T-helper 1 cell treated with Interleukin-12 subunit alpha and Interleukin-12 subunit beta and Interleukin-4 antibody, amounts not matched to agents 30 μg/mL and 1 μg/mL, for 36 hours (primary cell): Measurements from ENCODE around the gene LRP1.

Experiments
- H3K27ac Mint-ChIP-seq: one replicate; pipeline ENCODE4 v1.8.0; 2021; ENCODE audit warnings: mild to moderate bottlenecking, mixed read lengths
- H3K27me3 Mint-ChIP-seq: one replicate; pipeline ENCODE4 v1.8.0; 2021; ENCODE audit warnings: low read depth, mixed read lengths
- H3K36me3 Mint-ChIP-seq: one replicate; pipeline ENCODE4 v1.8.0; 2021; ENCODE audit warnings: low read depth, mixed read lengths
- H3K4me1 Mint-ChIP-seq: one replicate; pipeline ENCODE4 v1.8.0; 2021; ENCODE audit warnings: low read depth, mixed read lengths
- H3K4me3 Mint-ChIP-seq: one replicate; pipeline ENCODE4 v1.8.0; 2021; ENCODE audit warnings: mild to moderate bottlenecking, moderate library complexity, mixed read lengths
- H3K9me3 Mint-ChIP-seq: one replicate; pipeline ENCODE4 v1.8.0; 2021; ENCODE audit warnings: mixed read lengths

The LRP1 gene

DNA sequence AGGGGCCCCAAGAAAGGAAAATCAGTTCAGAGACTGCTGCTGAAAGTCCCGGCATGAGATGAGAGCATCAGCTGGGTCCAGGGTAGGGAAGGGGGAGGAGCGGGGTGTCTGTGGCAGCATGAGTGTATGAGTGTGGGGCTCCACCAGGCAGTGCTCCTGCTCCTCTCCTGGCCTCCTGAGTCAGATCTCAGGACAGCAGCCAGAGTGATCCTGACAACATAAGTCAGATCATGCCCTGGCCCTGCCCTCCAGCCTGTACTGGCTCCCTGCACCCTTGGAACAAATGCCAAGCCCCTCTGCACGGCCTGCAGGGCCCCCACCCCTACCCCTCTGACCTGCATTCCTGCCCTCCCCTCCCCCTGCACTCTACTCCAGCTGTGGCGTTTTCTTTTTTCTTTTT, 43.4 kb downstream of the LRP1 start:
- Mint-ChIP-seq H3K36me3 (no peaks in the 10 kb centered on the region), H3K4me3 (no peak overlapping the region), H3K27me3 (peaks cover 9% of the 10 kb centered on the region), H3K9me3 (no peaks in the 10 kb centered on the region), H3K27ac (no peak overlapping the region), H3K4me1 (peaks cover 2% of the 10 kb centered on the region)

DNA sequence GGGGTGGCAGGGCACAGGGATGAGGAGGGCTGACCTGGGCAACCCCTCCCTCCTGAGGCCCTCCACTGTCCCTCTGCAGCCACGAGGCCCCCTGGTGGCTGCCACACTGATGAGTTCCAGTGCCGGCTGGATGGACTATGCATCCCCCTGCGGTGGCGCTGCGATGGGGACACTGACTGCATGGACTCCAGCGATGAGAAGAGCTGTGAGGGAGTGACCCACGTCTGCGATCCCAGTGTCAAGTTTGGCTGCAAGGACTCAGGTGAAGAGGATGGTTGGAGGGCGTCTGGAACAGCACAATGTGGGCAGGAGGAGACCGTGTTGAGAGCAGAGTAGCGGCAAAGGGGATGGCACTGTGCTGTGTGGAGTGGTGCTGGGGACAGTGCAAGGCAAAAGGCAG, 44.8 kb downstream of the LRP1 start:
- H3K4me3 Mint-ChIP-seq: no peak overlapping the region
- peaks cover 9% of the 10 kb centered on the region for H3K27me3 Mint-ChIP-seq
- H3K9me3 Mint-ChIP-seq: no peaks in the 10 kb centered on the region
- H3K36me3 Mint-ChIP-seq: no peaks in the 10 kb centered on the region
- no peak overlapping the region for H3K27ac Mint-ChIP-seq
- peaks cover 2% of the 10 kb centered on the region for H3K4me1 Mint-ChIP-seq

DNA sequence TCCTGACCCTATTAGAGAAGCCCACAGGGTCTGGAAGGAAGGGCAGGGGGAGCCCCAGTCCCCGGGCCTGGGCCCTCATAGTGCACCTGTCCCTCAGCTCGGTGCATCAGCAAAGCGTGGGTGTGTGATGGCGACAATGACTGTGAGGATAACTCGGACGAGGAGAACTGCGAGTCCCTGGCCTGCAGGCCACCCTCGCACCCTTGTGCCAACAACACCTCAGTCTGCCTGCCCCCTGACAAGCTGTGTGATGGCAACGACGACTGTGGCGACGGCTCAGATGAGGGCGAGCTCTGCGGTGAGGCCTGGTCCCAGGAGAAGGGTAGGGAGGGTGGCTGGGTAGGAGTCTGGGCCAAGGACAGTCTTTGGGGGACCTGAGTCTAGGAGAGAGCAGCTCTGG, 45.4 kb downstream of the LRP1 start:
- no peaks in the 10 kb centered on the region for H3K36me3 Mint-ChIP-seq
- no peak overlapping the region for H3K4me3 Mint-ChIP-seq
- peaks cover 9% of the 10 kb centered on the region for H3K27me3 Mint-ChIP-seq
- H3K4me1 Mint-ChIP-seq: peaks cover 2% of the 10 kb centered on the region
- H3K27ac Mint-ChIP-seq: no peak overlapping the region
- no peaks in the 10 kb centered on the region for H3K9me3 Mint-ChIP-seq

DNA sequence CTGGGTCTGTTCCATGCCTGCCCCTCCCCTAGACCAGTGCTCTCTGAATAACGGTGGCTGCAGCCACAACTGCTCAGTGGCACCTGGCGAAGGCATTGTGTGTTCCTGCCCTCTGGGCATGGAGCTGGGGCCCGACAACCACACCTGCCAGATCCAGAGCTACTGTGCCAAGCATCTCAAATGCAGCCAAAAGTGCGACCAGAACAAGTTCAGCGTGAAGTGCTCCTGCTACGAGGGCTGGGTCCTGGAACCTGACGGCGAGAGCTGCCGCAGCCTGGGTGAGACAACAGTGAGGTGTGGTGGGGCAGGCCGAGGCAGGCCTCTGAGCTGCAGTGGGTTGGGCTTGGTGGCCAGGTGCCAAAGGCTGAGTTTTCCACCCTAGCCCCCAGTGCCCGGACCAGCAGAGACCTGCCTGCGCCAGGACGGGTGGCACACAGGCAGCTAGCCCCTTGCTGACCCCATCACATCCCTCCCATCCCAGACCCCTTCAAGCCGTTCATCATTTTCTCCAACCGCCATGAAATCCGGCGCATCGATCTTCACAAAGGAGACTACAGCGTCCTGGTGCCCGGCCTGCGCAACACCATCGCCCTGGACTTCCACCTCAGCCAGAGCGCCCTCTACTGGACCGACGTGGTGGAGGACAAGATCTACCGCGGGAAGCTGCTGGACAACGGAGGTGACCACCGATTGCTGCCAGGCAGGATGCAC, 47.3 kb downstream of the LRP1 start:
- H3K27ac Mint-ChIP-seq: no peak overlapping the region
- H3K9me3 Mint-ChIP-seq: no peaks in the 10 kb centered on the region
- H3K4me3 Mint-ChIP-seq: no peak overlapping the region
- peaks cover 2% of the 10 kb centered on the region for H3K4me1 Mint-ChIP-seq
- no peaks in the 10 kb centered on the region for H3K36me3 Mint-ChIP-seq
- H3K27me3 Mint-ChIP-seq: peaks cover 9% of the 10 kb centered on the region

DNA sequence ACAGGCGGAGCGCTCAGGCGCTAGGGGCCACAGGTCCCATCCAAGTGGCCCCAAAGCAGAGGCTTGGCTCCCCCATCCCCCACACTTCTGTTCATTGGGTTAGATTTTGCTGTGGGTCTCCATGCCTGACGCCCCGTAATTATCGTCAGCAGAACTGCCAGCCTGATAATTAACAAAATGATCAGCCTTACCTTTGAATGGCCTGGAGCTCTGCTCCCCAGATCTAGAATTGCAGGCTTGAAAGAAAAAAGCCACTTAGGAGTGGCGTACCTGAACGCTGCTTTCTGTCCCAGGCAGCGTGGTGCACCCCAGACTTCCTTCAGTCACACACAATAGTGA, 47.8 kb downstream of the LRP1 start:
- Mint-ChIP-seq H3K27me3 (peaks cover 8% of the 10 kb centered on the region), H3K9me3 (no peaks in the 10 kb centered on the region), H3K4me1 (peaks cover 2% of the 10 kb centered on the region), H3K4me3 (no peak overlapping the region), H3K27ac (no peak overlapping the region), H3K36me3 (no peaks in the 10 kb centered on the region)

DNA sequence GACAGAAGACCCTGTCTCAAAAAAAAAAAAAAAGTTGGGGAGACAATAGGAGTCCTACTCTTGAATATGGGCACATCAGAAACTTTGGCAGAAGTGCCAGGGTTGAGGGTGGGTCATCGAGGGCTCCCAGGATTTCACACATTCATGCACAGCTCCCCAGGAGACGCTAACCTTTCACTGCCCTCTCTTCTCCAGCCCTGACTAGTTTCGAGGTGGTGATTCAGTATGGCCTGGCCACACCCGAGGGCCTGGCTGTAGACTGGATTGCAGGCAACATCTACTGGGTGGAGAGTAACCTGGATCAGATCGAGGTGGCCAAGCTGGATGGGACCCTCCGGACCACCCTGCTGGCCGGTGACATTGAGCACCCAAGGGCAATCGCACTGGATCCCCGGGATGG, 48.6 kb downstream of the LRP1 start:
- Mint-ChIP-seq H3K27ac (no peak overlapping the region), H3K36me3 (no peaks in the 10 kb centered on the region), H3K4me1 (peaks cover 2% of the 10 kb centered on the region), H3K9me3 (no peaks in the 10 kb centered on the region), H3K27me3 (peaks cover 5% of the 10 kb centered on the region), H3K4me3 (no peak overlapping the region)

DNA sequence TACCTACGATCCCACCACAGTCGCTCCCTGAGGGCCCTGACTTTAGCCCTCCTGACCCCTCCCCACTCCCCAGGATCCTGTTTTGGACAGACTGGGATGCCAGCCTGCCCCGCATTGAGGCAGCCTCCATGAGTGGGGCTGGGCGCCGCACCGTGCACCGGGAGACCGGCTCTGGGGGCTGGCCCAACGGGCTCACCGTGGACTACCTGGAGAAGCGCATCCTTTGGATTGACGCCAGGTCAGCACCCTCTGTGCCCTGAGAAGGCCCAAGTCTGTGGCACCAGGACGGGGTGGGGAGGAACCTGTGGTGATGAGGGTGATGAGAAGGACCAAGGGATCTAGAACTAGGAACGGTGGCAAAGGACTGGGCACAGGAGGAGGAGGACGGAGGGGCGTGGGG, 49.1 kb downstream of the LRP1 start:
- Mint-ChIP-seq H3K27ac (no peak overlapping the region), H3K4me3 (no peak overlapping the region), H3K27me3 (peaks cover 5% of the 10 kb centered on the region), H3K4me1 (peaks cover 2% of the 10 kb centered on the region), H3K9me3 (no peaks in the 10 kb centered on the region), H3K36me3 (no peaks in the 10 kb centered on the region)

DNA sequence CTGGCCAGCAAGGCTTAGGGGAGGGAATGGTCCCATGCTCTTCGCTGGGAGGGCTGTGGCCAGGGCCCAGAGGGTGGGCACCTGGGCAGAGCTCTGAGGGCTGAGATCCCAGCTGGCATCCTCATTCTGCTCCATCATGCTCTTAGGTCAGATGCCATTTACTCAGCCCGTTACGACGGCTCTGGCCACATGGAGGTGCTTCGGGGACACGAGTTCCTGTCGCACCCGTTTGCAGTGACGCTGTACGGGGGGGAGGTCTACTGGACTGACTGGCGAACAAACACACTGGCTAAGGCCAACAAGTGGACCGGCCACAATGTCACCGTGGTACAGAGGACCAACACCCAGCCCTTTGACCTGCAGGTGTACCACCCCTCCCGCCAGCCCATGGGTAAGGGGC, 49.9 kb downstream of the LRP1 start:
- Mint-ChIP-seq H3K9me3 (no peaks in the 10 kb centered on the region), H3K36me3 (no peaks in the 10 kb centered on the region), H3K4me1 (peaks cover 3% of the 10 kb centered on the region), H3K27ac (no peak overlapping the region), H3K27me3 (peaks cover under 1% of the 10 kb centered on the region), H3K4me3 (no peak overlapping the region)

DNA sequence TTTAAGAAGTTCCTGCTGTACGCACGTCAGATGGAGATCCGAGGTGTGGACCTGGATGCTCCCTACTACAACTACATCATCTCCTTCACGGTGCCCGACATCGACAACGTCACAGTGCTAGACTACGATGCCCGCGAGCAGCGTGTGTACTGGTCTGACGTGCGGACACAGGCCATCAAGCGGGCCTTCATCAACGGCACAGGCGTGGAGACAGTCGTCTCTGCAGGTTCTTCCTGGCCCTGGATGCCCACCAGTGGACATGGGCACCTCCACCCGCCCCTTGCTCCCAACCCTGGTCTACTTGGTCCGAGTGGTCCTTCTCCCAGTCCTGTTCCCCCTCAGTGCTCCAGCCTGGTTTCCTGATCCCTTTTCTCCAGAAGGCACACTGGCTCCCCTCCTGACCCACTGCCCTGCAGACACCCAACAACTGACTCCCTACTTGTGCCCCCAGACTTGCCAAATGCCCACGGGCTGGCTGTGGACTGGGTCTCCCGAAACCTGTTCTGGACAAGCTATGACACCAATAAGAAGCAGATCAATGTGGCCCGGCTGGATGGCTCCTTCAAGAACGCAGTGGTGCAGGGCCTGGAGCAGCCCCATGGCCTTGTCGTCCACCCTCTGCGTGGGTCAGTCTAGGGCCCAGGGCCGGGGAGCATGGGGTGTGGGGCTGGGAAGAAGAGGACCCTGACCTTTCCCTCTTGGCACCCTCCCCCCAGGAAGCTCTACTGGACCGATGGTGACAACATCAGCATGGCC, 51.2 kb downstream of the LRP1 start:
- Mint-ChIP-seq H3K9me3 (no peaks in the 10 kb centered on the region), H3K4me1 (peaks cover 3% of the 10 kb centered on the region)

DNA sequence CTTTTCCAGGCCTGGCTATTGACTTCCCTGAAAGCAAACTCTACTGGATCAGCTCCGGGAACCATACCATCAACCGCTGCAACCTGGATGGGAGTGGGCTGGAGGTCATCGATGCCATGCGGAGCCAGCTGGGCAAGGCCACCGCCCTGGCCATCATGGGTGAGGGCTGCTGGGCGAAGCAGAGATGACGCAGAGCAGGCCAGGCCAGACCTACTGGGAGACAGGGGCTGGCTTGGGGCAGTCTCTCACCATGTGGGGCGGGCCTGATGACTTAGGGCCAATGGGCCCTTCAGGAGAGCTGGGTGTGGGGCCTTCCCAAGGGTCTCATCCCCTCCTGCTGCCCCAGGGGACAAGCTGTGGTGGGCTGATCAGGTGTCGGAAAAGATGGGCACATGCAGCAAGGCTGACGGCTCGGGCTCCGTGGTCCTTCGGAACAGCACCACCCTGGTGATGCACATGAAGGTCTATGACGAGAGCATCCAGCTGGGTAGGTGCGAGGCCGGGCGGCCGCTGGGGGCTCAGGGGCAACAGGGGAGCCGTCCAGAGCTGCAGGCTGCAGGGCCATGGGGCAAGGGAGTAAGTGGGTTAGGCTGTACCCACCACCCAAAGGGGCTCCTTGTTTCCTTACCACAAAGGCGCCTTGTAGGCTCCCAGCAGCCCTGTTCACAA, 52.2 kb downstream of the LRP1 start:
- no peak overlapping the region for H3K27ac Mint-ChIP-seq
- peaks cover 3% of the 10 kb centered on the region for H3K4me1 Mint-ChIP-seq
- no peak overlapping the region for H3K4me3 Mint-ChIP-seq
- H3K27me3 Mint-ChIP-seq: no peaks in the 10 kb centered on the region
- H3K9me3 Mint-ChIP-seq: no peaks in the 10 kb centered on the region
- H3K36me3 Mint-ChIP-seq: no peaks in the 10 kb centered on the region

More for the DNA sequence above, 51.2 kb downstream of the LRP1 start:
- Mint-ChIP-seq H3K27me3 (no peaks in the 10 kb centered on the region), H3K4me3 (no peak overlapping the region), H3K36me3 (no peaks in the 10 kb centered on the region), H3K27ac (no peak overlapping the region)

DNA sequence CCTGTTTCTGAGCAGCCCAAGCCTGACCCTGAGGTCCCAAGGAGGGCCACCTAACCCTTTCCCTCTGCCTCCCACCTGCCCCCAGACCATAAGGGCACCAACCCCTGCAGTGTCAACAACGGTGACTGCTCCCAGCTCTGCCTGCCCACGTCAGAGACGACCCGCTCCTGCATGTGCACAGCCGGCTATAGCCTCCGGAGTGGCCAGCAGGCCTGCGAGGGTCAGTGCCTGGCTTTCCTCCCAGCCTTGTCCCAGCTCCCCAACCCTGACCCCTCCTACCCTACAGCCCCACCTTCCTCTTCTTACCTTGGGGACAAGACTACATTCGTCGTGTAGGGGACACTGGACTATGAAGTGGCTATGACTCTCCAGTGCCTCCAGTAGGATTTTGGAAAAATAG, 52.8 kb downstream of the LRP1 start:
- Mint-ChIP-seq H3K36me3 (no peaks in the 10 kb centered on the region), H3K27me3 (no peaks in the 10 kb centered on the region), H3K27ac (no peak overlapping the region), H3K9me3 (no peaks in the 10 kb centered on the region), H3K4me1 (peaks cover 3% of the 10 kb centered on the region), H3K4me3 (no peak overlapping the region)

DNA sequence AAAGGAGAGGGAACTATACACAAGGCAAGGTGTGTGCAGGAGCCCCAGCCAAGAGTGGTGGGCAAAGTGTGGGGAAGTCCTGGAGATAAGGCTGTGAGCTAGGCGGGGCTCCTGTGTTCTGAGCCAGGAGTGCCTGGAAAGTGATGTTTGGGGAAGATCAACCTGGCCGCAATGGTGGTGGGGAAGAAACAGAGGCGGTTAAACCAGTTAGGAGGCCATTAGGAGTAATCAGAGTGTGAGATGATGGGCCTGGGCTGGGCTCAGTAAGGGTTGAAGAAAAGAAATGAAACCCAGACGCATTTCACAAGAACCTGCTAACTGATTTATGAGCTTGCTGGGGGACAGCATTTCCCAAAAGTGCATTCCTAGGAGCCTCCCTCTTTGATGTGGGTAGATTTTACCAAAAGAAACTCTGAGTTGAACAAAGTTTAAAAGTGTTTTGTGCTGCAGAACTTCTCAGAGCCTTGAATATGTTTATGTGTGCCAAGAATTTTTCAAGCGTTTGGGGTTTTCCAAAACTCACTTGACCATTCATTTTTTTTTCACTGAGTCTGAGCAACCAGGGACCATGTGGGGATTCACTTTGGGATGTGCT, 53.4 kb downstream of the LRP1 start:
- Mint-ChIP-seq H3K4me1 (peaks cover 3% of the 10 kb centered on the region), H3K27me3 (no peaks in the 10 kb centered on the region), H3K27ac (no peak overlapping the region), H3K9me3 (no peaks in the 10 kb centered on the region), H3K4me3 (no peak overlapping the region), H3K36me3 (no peaks in the 10 kb centered on the region)

DNA sequence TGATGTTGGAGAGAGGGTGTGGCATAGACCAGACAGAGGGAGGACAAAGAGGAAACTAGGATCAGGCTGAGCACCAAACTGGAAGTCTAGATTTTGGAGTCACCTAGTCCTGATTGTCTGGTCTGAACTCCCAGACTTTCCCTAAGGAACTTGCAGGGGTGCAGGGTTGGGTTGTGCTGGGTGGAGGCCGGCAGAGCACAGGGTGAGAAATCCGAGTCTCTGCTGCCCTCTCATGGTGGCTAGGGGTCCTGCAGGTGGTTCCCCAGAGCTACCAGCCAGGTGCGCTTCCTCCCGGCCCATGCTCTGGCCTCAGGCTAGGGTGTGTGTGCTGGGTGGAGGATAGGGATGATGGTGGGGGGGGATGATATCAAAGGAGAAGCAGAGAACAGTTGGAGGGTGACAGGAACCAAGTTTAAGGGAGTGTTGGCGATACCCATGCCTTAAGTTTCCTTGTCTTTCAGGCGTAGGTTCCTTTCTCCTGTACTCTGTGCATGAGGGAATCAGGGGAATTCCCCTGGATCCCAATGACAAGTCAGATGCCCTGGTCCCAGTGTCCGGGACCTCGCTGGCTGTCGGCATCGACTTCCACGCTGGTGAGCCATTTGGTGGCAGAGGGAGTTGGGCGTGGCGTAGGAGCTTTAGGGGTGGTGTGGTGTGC, 54.8 kb downstream of the LRP1 start:
- no peaks in the 10 kb centered on the region for H3K9me3 Mint-ChIP-seq
- H3K36me3 Mint-ChIP-seq: no peaks in the 10 kb centered on the region
- H3K4me1 Mint-ChIP-seq: peaks cover 3% of the 10 kb centered on the region
- no peak overlapping the region for H3K4me3 Mint-ChIP-seq
- H3K27ac Mint-ChIP-seq: no peak overlapping the region
- H3K27me3 Mint-ChIP-seq: no peaks in the 10 kb centered on the region

DNA sequence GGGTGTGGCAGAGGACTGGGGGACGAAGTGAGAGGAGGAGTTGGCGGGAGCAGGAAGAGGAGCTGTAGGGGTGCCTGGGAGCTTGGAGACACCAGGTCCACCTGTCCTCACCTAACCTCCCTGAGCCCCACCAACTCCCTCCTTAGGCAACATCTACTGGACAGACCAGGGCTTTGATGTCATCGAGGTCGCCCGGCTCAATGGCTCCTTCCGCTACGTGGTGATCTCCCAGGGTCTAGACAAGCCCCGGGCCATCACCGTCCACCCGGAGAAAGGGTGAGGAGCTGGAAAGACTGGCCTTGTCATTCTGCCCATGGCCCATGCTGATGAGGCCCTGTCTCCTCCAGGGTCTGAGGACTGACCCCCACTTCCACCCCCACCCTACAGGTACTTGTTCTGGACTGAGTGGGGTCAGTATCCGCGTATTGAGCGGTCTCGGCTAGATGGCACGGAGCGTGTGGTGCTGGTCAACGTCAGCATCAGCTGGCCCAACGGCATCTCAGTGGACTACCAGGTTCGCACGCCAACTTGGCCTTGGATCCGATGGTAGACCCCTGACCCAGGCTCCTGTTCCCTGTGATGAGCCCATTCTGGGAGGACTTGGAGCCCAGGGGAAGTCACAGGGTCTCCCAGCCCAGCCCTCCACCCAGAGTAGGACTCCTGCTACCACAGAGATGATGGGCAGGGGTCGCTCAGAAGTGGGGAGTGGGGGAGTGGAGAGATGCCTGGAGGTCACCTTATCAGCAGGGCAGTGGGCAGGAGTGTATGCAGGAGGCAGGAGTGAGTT, 55.8 kb downstream of the LRP1 start:
- no peaks in the 10 kb centered on the region for H3K27me3 Mint-ChIP-seq
- H3K4me3 Mint-ChIP-seq: no peak overlapping the region
- no peak overlapping the region for H3K27ac Mint-ChIP-seq
- H3K4me1 Mint-ChIP-seq: peaks cover 3% of the 10 kb centered on the region
- no peaks in the 10 kb centered on the region for H3K9me3 Mint-ChIP-seq
- H3K36me3 Mint-ChIP-seq: no peaks in the 10 kb centered on the region
